B cell (primary cell): ENCODE measurements around the gene KLF4. TPM values are rescaled to one million over a fixed set of nuclear protein-coding genes. Genes with fewer than 3 reads are reported as not detected.

Source experiments
- ATAC-seq: fragments of 200-7000 bp; cut with Tn5 transposase; one replicate; pipeline ENCODE4 v1.10.0; 2021; ENCODE audit warnings: low read depth, mild to moderate bottlenecking, moderate number of reproducible peaks, moderate library complexity
- CTCF ChIA-PET: fragments of 350-600 bp; sonication (Branson Sonifier 250); formaldehyde crosslinking; loops from one replicate; lab custom pipeline; 2021; ENCODE audit warnings: antibody characterized with exemption, inconsistent platforms; lab: Charles Lee
- POLR2A ChIA-PET: fragments of 350-600 bp; sonication (Branson Sonifier 250); formaldehyde crosslinking; loops from one replicate; lab custom pipeline; 2021; ENCODE audit warnings: antibody characterized with exemption; lab: Charles Lee
- DNase-seq: peaks from one replicate; pipeline ENCODE4 v3.0.0; 2013
- H2AFZ ChIP-seq: 2 replicates; pipeline ENCODE4 v1.6.1; 2012; ENCODE audit warnings: mild to moderate bottlenecking, low read depth, low read length; ENCODE audit not compliant: insufficient read depth, poor library complexity, severe bottlenecking
- H3K27ac ChIP-seq, 2 donors: 1 replicate in 1 of 2; 2 replicates in 1 of 2; pipeline ENCODE4 v1.5.1; 2012 to 2013; ENCODE audit warnings: low read length in 2 of 2, mild to moderate bottlenecking in 2 of 2, moderate library complexity in 1 of 2
- H3K27me3 ChIP-seq, 4 experiments: fragments of 200-600 bp in 1 of 4; sonication (generic) in 1 of 4; replicated peaks in 1 of 4; 1 replicate in 2 of 4; 2 replicates in 2 of 4; pipeline versions ENCODE4 v1.6.1 to v1.7.0; 2013 to 2016; ENCODE audit warnings: low read length in 3 of 4, mild to moderate bottlenecking in 2 of 4, mixed read lengths in 1 of 4, moderate library complexity in 1 of 4; ENCODE audit not compliant: insufficient read depth in 4 of 4, control insufficient read depth in 3 of 4; ENCODE audit errors: control extremely low read depth in 1 of 4
- H3K36me3 ChIP-seq, 2 experiments: replicated peaks in 1 of 2; 1 replicate in 1 of 2; 2 replicates in 1 of 2; pipeline versions ENCODE4 v1.6.1 to v1.7.1; 2013; ENCODE audit warnings: low read length in 1 of 2; ENCODE audit not compliant: insufficient read depth in 2 of 2, control insufficient read depth in 1 of 2; ENCODE audit errors: control extremely low read depth in 1 of 2, extremely low read depth in 1 of 2
- H3K4me1 ChIP-seq, 2 donors: fragments of 200-600 bp in 1 of 2; sonication (generic) in 1 of 2; 1 replicate in 1 of 2; 2 replicates in 1 of 2; pipeline versions ENCODE4 v1.5.1 to v1.6.1; 2013 to 2017; ENCODE audit warnings: low read length in 2 of 2; ENCODE audit not compliant: control insufficient read depth in 2 of 2, insufficient read depth in 2 of 2
- H3K4me2 ChIP-seq: replicated peaks from 2 replicates; pipeline ENCODE3; 2012; ENCODE audit warnings: mild to moderate bottlenecking, low read depth, low read length; ENCODE audit not compliant: poor library complexity, severe bottlenecking
- H3K4me3 ChIP-seq, 5 experiments: fragments of 200-600 bp in 1 of 5; sonication (generic) in 1 of 5; 1 replicate in 3 of 5; 2 replicates in 2 of 5; pipeline versions ENCODE4 v1.5.1 to v1.7.0; 2011 to 2016; ENCODE audit warnings: low read length in 4 of 5, mild to moderate bottlenecking in 4 of 5, low read depth in 2 of 5, control low read depth in 1 of 5, moderate library complexity in 1 of 5; ENCODE audit not compliant: insufficient read depth in 1 of 5; ENCODE audit errors: control extremely low read depth in 1 of 5, extremely low read depth in 1 of 5
- H3K79me2 ChIP-seq: fragments of 200-600 bp; sonication (generic); one replicate; pipeline ENCODE4 v1.6.0; 2016; ENCODE audit warnings: low read length; ENCODE audit not compliant: control insufficient read depth, insufficient read depth
- H3K9ac ChIP-seq: fragments of 200-600 bp; sonication (generic); 2 replicates; pipeline ENCODE4 v1.6.1; 2017; ENCODE audit warnings: mild to moderate bottlenecking, low read length, moderate library complexity
- H3K9me3 ChIP-seq, 3 donors: one replicate each; pipeline versions ENCODE4 v1.6.1 to v1.7.1; 2013; ENCODE audit warnings: low read length in 2 of 3; ENCODE audit not compliant: control insufficient read depth in 2 of 3, insufficient read depth in 1 of 3; ENCODE audit errors: control extremely low read depth in 1 of 3
- H4K20me1 ChIP-seq: 2 replicates; pipeline ENCODE4 v1.6.0; 2012; ENCODE audit warnings: mild to moderate bottlenecking, low read length; ENCODE audit not compliant: insufficient read depth, control insufficient read depth, poor library complexity, severe bottlenecking
- H3K27ac Mint-ChIP-seq: one replicate; pipeline ENCODE4 v1.8.0; 2021; ENCODE audit warnings: mixed read lengths
- H3K27me3 Mint-ChIP-seq: one replicate; pipeline ENCODE4 v1.8.0; 2021; ENCODE audit warnings: mixed read lengths
- H3K4me1 Mint-ChIP-seq: one replicate; pipeline ENCODE4 v1.8.0; 2021; ENCODE audit warnings: mixed read lengths
- H3K4me3 Mint-ChIP-seq: one replicate; pipeline ENCODE4 v1.8.0; 2021; ENCODE audit warnings: mixed read lengths
- H3K9me3 Mint-ChIP-seq: one replicate; pipeline ENCODE4 v1.8.0; 2022; ENCODE audit warnings: mixed read lengths; ENCODE audit not compliant: insufficient read depth
- CTCF ChIP-seq: fragments of 200-600 bp; IDR thresholded peaks from one replicate; pipeline ENCODE4 v1.8.0; 2022; ENCODE audit warnings: antibody characterized with exemption, mild to moderate bottlenecking
- EZH2 ChIP-seq: IDR thresholded peaks from 2 replicates; pipeline ENCODE4 v1.6.1; 2012; ENCODE audit warnings: borderline replicate concordance, low read depth, mild to moderate bottlenecking, moderate library complexity, low read length; ENCODE audit not compliant: insufficient read depth, poor library complexity, severe bottlenecking
- WGBS: methylation state at CpG from one replicate; pipeline ENCODE4 v1.1.5; 2013; ENCODE audit warnings: missing lambda C conversion rate; ENCODE audit not compliant: insufficient coverage; 5-methylcytosine and 5-hydroxymethylcytosine counted together
- intact Hi-C: fragments of 100-400 bp; cut with micrococcal nuclease; formaldehyde crosslinking; loops from one replicate; pipeline ENCODE4 v1.10.0; 2022
- polyA plus RNA-seq: library from polyadenylated mRNA; depleted of rRNA; stranded (reverse); fragments of >200 nt; gene quantifications from 2 replicates; pipeline ENCODE4 v1.2.3, GENCODE V29; 2012
- total RNA-seq, 2 donors: library from RNA; stranded (reverse); fragments of 120-200 nt in 1 of 2; gene quantifications; 1 replicate in 1 of 2; 2 replicates in 1 of 2; pipeline versions ENCODE4 v1.2.3 to v1.2.4, GENCODE V29; 2013 to 2022

KLF4 gene
- total and polyA plus RNA-seq, 2 donors (not counting 1 experiment from before 2014, with no cell fraction given) = 3.8 to 244 TPM

- Mint-ChIP-seq H3K9me3 (no peaks in the 10 kb centered on the region), H3K27me3 (peaks cover 27% of the 10 kb centered on the region), H3K4me3 (no peak overlapping the region), H3K4me1 (peaks cover 12% of the 10 kb centered on the region), H3K27ac (no peak overlapping the region)
- H3K4me1 ChIP-seq = peaks cover 24 to 30% of the 10 kb centered on the region in 2 donors
- ChIA-PET POLR2A (no interaction called here), CTCF (no interaction called here)
- no peak for ATAC-seq
- no peak for DNase-seq
- H3K36me3 ChIP-seq = no peaks in the 10 kb centered on the region
- H3K27ac ChIP-seq = no peak overlapping the region
- intact Hi-C loops = loop anchor here (5.0 kb wide), 2 partner anchors 203 to 1447 kb away; partner anchors contain the start of genes ABITRAM, ELP1 and RAD23B
- H3K79me2 ChIP-seq = no peaks in the 10 kb centered on the region
- no peak overlapping the region for H2AFZ ChIP-seq
- TF ChIP-seq EZH2 (no peak), CTCF (no peak)
- no peaks in the 10 kb centered on the region for H4K20me1 ChIP-seq
- no peak overlapping the region for H3K4me3 ChIP-seq
- 99% methylated on average over 7 of the region's 15 CpGs for WGBS
- peaks cover 0 to 34% (median 16%) of the 10 kb centered on the region in 4 experiments for H3K27me3 ChIP-seq
- H3K9me3 ChIP-seq = peaks cover 0 to 29% (median 0%) of the 10 kb centered on the region in 3 donors
- H3K4me2 ChIP-seq = no peak overlapping the region
- no peak overlapping the region for H3K9ac ChIP-seq
Observed at GRCh38 chr9:107485458-107486043, 4.0 kb downstream of the KLF4 start.

- peaks cover 9% of the 10 kb centered on the region for H3K4me1 Mint-ChIP-seq
- H3K9me3 Mint-ChIP-seq = no peaks in the 10 kb centered on the region
- Histone ChIP-seq H3K4me1 (peaks cover 17 to 23% of the 10 kb centered on the region in 2 donors), H3K9ac (no peak overlapping the region), H3K4me3 (no peak overlapping the region), H3K27me3 (peaks cover 0 to 27% (median 12%) of the 10 kb centered on the region in 4 experiments), H3K79me2 (no peaks in the 10 kb centered on the region), H3K9me3 (peaks cover 0 to 23% (median 0%) of the 10 kb centered on the region in 3 donors), H4K20me1 (no peaks in the 10 kb centered on the region), H3K27ac (no peak overlapping the region), H3K36me3 (no peaks in the 10 kb centered on the region), H3K4me2 (no peak overlapping the region), H2AFZ (no peak overlapping the region)
- ChIA-PET CTCF (interaction anchor here (0.6 to 1.7 kb wide), 5 partner anchors 1078 to 1470 kb away, joined by 3 to 17 read pairs (median 3); no protein-coding TSS in a partner anchor), POLR2A (no interaction called here)
- ATAC-seq = no peak
- peak; percentile 65 for DNase-seq
- WGBS = no CpG with 5 or more reads among the region's 4 CpGs
- H3K4me3 Mint-ChIP-seq = no peak overlapping the region
- no peak overlapping the region for H3K27ac Mint-ChIP-seq
- no peak for TF ChIP-seq EZH2
- TF ChIP-seq CTCF = peak; percentile 62
- H3K27me3 Mint-ChIP-seq = peaks cover 22% of the 10 kb centered on the region
- intact Hi-C loops = loop anchor here (5.0 kb wide), 1 partner anchor 1278 kb away; no protein-coding TSS in a partner anchor
Observed at GRCh38 chr9:107484117-107484723, 5.3 kb downstream of the KLF4 start.
